Activated CD4-positive, alpha-beta T cell treated with anti-CD3 and anti-CD28 coated beads, Interleukin-2, amount 10 ng/mL, durations not matched to agents 7 days and 5 days (primary cell): ENCODE data around the gene GRK5. TPM values are rescaled to one million over a fixed set of nuclear protein-coding genes. Genes with fewer than 3 reads are reported as not detected.

Experiments
- CTCF ChIA-PET: fragments of 350-600 bp; sonication (Branson Sonifier 250); formaldehyde crosslinking; loops from one replicate; lab custom pipeline; 2021; ENCODE audit warnings: antibody characterized with exemption; lab: Charles Lee
- POLR2A ChIA-PET: fragments of 350-600 bp; sonication (Branson Sonifier 250); formaldehyde crosslinking; loops from one replicate; lab custom pipeline; 2021; ENCODE audit warnings: antibody characterized with exemption; lab: Charles Lee
- DNase-seq: peaks from one replicate; pipeline ENCODE4 v3.0.0-alpha.2; 2020
- H3K27ac Mint-ChIP-seq: one replicate; pipeline ENCODE4 v1.8.0; 2021; ENCODE audit warnings: mild to moderate bottlenecking, moderate library complexity, mixed read lengths
- H3K27me3 Mint-ChIP-seq: one replicate; pipeline ENCODE4 v1.8.0; 2021; ENCODE audit warnings: mixed read lengths
- H3K36me3 Mint-ChIP-seq: one replicate; pipeline ENCODE4 v1.8.0; 2021; ENCODE audit warnings: low read depth, mixed read lengths
- H3K4me1 Mint-ChIP-seq: one replicate; pipeline ENCODE4 v1.8.0; 2021; ENCODE audit warnings: mixed read lengths
- H3K4me3 Mint-ChIP-seq: one replicate; pipeline ENCODE4 v1.8.0; 2021; ENCODE audit warnings: mild to moderate bottlenecking, moderate library complexity, mixed read lengths
- H3K9me3 Mint-ChIP-seq: one replicate; pipeline ENCODE4 v1.8.0; 2021; ENCODE audit warnings: mixed read lengths
- total RNA-seq, 2 experiments: library from RNA; stranded (reverse); gene quantifications; one replicate each; pipeline ENCODE4 v1.2.3, GENCODE V29; 2021

Gene GRK5
- total RNA-seq, 2 experiments from 2014 or later, result 26.0 to 27.5 TPM

GRCh38 chr10:119246862-119247549 lies 39.6 kb downstream of the GRK5 start:
- H3K4me1 Mint-ChIP-seq, result peaks cover 18% of the 10 kb centered on the region
- no peak for DNase-seq
- peaks cover 4% of the 10 kb centered on the region for H3K36me3 Mint-ChIP-seq
- CTCF ChIA-PET, result interaction anchor here (0.8 to 2.4 kb wide), 4 partner anchors 9 to 72 kb away, joined by 3 to 10 read pairs (median 5); no protein-coding TSS in a partner anchor
- POLR2A ChIA-PET, result no interaction called here
- no peaks in the 10 kb centered on the region for H3K9me3 Mint-ChIP-seq
- no peak overlapping the region for H3K4me3 Mint-ChIP-seq
- no peak overlapping the region for H3K27ac Mint-ChIP-seq
- H3K27me3 Mint-ChIP-seq, result no peaks in the 10 kb centered on the region

GRCh38 chr10:119247550-119247894 lies 40.2 kb downstream of the GRK5 start:
- DNase-seq, result no peak
- peaks cover 4% of the 10 kb centered on the region for H3K36me3 Mint-ChIP-seq
- CTCF ChIA-PET, result interaction anchor here (0.8 to 2.4 kb wide), 4 partner anchors 10 to 71 kb away, joined by 3 to 10 read pairs (median 5); no protein-coding TSS in a partner anchor
- no peak overlapping the region for H3K27ac Mint-ChIP-seq
- no peaks in the 10 kb centered on the region for H3K9me3 Mint-ChIP-seq
- POLR2A ChIA-PET, result no interaction called here
- no peak overlapping the region for H3K4me3 Mint-ChIP-seq
- H3K4me1 Mint-ChIP-seq, result peaks cover 18% of the 10 kb centered on the region
- no peaks in the 10 kb centered on the region for H3K27me3 Mint-ChIP-seq

DNA sequence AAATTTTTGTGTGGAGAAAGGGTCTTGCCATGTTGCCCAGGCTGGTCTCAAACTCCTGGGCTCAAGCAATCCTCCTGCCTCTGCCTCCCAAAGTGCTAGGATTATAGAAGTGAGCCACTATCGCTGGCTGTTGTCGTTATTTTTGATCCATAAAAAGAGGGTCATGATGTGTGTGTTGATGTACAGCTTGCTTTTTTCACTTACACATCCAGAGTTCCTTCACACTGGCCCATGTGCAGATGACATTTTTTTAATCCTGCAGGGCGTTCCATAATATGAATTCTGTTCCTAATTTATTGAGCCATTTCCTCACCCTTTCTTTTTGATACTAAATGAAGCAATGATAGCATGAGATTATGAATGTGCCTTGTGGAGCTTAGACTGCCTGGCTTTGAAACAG lies 40.8 kb downstream of the GRK5 start:
- ChIA-PET POLR2A (no interaction called here), CTCF (interaction anchor here (0.6 to 2.4 kb wide), 3 partner anchors 10 to 137 kb away, joined by 3 to 10 read pairs (median 3); no protein-coding TSS in a partner anchor)
- H3K27ac Mint-ChIP-seq, result no peak overlapping the region

GRCh38 chr10:119248681-119249080 lies 41.3 kb downstream of the GRK5 start:
- H3K4me1 Mint-ChIP-seq, result peaks cover 16% of the 10 kb centered on the region
- H3K9me3 Mint-ChIP-seq, result no peaks in the 10 kb centered on the region
- DNase-seq, result no peak
- no peak overlapping the region for H3K4me3 Mint-ChIP-seq
- CTCF ChIA-PET, result interaction anchor here (1.5 to 2.4 kb wide), 2 partner anchors 10 to 57 kb away, joined by 4 to 10 read pairs; no protein-coding TSS in a partner anchor
- no peaks in the 10 kb centered on the region for H3K27me3 Mint-ChIP-seq
- POLR2A ChIA-PET, result no interaction called here
- no peak overlapping the region for H3K27ac Mint-ChIP-seq
- H3K36me3 Mint-ChIP-seq, result peaks cover 2% of the 10 kb centered on the region

More for the DNA sequence above, 40.8 kb downstream of the GRK5 start:
- H3K4me1 Mint-ChIP-seq, result peaks cover 15% of the 10 kb centered on the region
- peaks cover 2% of the 10 kb centered on the region for H3K36me3 Mint-ChIP-seq
- H3K27me3 Mint-ChIP-seq, result no peaks in the 10 kb centered on the region
- DNase-seq, result no peak
- H3K4me3 Mint-ChIP-seq, result no peak overlapping the region
- no peaks in the 10 kb centered on the region for H3K9me3 Mint-ChIP-seq

GRCh38 chr10:119250641-119251314 lies 43.4 kb downstream of the GRK5 start:
- H3K9me3 Mint-ChIP-seq, result no peaks in the 10 kb centered on the region
- peaks cover 2% of the 10 kb centered on the region for H3K36me3 Mint-ChIP-seq
- no peak overlapping the region for H3K27ac Mint-ChIP-seq
- no peak overlapping the region for H3K4me3 Mint-ChIP-seq
- ChIA-PET CTCF (interaction anchor here (1.0 to 2.0 kb wide), 6 partner anchors 10 to 51 kb away, joined by 3 to 6 read pairs (median 4); partner anchors contain the start of gene GRK5), POLR2A (interaction anchor here (0.6 kb wide), 1 partner anchor 145 kb away, joined by 3 read pairs; no protein-coding TSS in a partner anchor)
- no peaks in the 10 kb centered on the region for H3K27me3 Mint-ChIP-seq
- H3K4me1 Mint-ChIP-seq, result peaks cover 16% of the 10 kb centered on the region
- no peak for DNase-seq

DNA sequence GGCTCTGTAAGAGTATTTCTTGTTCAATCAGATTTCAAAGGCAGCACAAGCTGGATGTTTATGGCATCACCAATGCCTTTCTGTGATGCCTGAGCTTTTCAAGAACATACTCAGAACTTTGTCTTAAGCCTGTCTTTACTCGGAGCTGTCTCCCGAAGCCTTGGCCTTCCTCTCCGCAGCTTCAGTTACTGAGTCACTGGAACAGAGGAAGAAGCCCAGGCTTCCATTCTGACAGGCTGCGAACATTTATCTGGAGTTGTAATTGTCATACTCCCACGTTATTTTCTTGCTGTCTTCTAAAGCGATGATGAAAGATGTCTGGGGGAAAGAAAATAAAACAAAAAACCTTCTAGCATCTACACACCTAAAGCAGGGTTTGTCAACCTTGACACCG lies 43.9 kb downstream of the GRK5 start:
- Mint-ChIP-seq H3K27me3 (no peaks in the 10 kb centered on the region), H3K27ac (no peak overlapping the region), H3K4me1 (peaks cover 16% of the 10 kb centered on the region), H3K9me3 (no peaks in the 10 kb centered on the region), H3K36me3 (peaks cover 2% of the 10 kb centered on the region), H3K4me3 (no peak overlapping the region)
- DNase-seq, result no peak
- POLR2A ChIA-PET, result no interaction called here
- CTCF ChIA-PET, result interaction anchor here (1.1 to 2.0 kb wide), 4 partner anchors 13 to 52 kb away, joined by 3 to 6 read pairs (median 4); partner anchors contain the start of gene GRK5

- H3K4me3 Mint-ChIP-seq, result no peak overlapping the region
- peaks cover 4% of the 10 kb centered on the region for H3K36me3 Mint-ChIP-seq
- ChIA-PET POLR2A (no interaction called here), CTCF (interaction anchor here (1.5 to 2.0 kb wide), 3 partner anchors 12 to 37 kb away, joined by 3 to 6 read pairs (median 4); no protein-coding TSS in a partner anchor)
- no peak overlapping the region for H3K27ac Mint-ChIP-seq
- H3K9me3 Mint-ChIP-seq, result no peaks in the 10 kb centered on the region
- H3K27me3 Mint-ChIP-seq, result no peaks in the 10 kb centered on the region
- H3K4me1 Mint-ChIP-seq, result peaks cover 16% of the 10 kb centered on the region
- no peak for DNase-seq
Measured at GRCh38 chr10:119252051-119252465, 44.7 kb downstream of the GRK5 start.

DNA sequence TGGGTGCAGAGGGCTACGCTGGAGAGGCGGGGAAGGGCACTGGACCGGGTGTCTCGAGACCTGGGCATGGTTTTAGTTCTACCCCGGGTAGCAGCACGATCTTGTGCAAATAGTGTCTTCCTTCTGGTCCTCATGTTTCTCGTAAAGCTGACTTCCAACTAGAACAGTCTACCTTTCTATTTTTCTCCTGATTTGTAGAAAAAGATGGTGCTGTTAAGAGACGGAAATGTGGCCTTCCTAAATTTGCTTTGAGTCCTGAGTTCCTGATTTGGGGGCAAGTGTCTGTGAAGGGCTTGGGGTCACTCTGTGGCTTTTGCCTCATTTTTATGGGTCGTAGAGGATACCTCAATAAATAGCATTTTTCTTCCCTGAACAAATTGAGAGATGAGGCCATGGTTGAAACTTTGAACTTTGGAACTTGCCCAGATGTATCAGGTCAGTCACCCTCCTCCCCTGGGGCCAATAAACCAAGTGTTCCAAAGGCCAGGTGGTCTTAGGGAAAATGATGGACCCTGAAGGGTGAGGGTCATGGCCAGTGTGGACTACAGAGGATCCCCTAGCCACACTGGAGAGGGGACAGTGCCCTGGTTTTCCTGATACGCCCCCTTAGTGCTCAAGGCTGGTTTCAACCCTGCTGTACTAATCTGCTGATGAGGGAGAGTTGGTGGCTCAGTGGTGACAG lies 45.2 kb downstream of the GRK5 start:
- no peak overlapping the region for H3K27ac Mint-ChIP-seq
- H3K36me3 Mint-ChIP-seq, result peaks cover 4% of the 10 kb centered on the region
- ChIA-PET POLR2A (interaction anchor here (0.6 kb wide), 1 partner anchor 8 kb away, joined by 4 read pairs; no protein-coding TSS in a partner anchor), CTCF (interaction anchor here (0.8 to 2.0 kb wide), 6 partner anchors 12 to 37 kb away, joined by 3 to 6 read pairs (median 4); no protein-coding TSS in a partner anchor)
- no peak overlapping the region for H3K4me3 Mint-ChIP-seq
- H3K9me3 Mint-ChIP-seq, result no peaks in the 10 kb centered on the region
- H3K27me3 Mint-ChIP-seq, result no peaks in the 10 kb centered on the region
- DNase-seq, result no peak
- peaks cover 16% of the 10 kb centered on the region for H3K4me1 Mint-ChIP-seq

DNA sequence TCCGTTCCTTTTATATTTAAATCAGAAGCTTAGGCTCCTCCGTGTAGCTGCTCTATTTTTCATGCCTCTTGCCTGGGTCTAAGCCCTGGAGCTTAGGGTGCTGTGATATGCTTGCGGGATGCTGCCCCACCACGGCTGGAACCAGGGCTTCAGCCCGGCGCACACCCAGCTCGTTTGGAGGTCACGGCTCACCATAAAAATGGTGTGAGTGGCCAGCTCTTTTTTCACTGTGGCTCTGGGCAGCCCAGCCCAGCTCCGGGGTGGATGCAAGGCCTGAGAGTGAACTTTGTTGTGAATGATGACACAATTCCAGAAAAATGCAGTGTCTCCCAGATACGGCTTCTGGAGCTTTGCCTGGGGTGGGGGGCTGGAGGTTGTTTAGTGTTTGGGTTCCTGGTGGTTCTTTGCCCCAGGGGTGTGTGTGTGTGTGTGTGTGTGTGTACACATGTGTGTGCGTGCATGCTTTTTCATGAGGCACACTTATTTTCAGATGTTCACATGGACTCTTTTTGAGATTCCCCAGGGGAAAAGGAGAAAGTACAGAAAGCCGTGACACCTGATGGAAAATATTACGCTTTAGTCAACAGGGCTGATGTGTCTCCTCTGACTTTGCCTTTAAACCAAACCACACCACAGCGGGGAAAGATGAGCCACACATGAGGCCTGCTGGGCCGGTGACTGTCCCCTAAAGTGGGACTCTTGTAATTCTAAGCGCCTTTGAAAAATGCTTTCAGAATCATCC lies 46.2 kb downstream of the GRK5 start:
- Mint-ChIP-seq H3K4me3 (no peak overlapping the region), H3K27me3 (no peaks in the 10 kb centered on the region), H3K9me3 (no peaks in the 10 kb centered on the region), H3K36me3 (peaks cover 4% of the 10 kb centered on the region), H3K27ac (peak overlapping the region; percentile 28), H3K4me1 (peaks cover 18% of the 10 kb centered on the region)
- DNase-seq, result no peak
- CTCF ChIA-PET, result interaction anchor here (0.7 to 1.5 kb wide), 8 partner anchors 11 to 39 kb away, joined by 3 to 5 read pairs (median 3); no protein-coding TSS in a partner anchor
- POLR2A ChIA-PET, result interaction anchor here (0.6 kb wide), 2 partner anchors 9 to 101 kb away, joined by 3 to 4 read pairs; no protein-coding TSS in a partner anchor

- ChIA-PET POLR2A (no interaction called here), CTCF (interaction anchor here (1.0 to 1.5 kb wide), 4 partner anchors 10 to 30 kb away, joined by 3 to 5 read pairs (median 4); no protein-coding TSS in a partner anchor)
- H3K4me1 Mint-ChIP-seq, result peaks cover 18% of the 10 kb centered on the region
- no peaks in the 10 kb centered on the region for H3K9me3 Mint-ChIP-seq
- H3K27me3 Mint-ChIP-seq, result no peaks in the 10 kb centered on the region
- H3K27ac Mint-ChIP-seq, result peak overlapping the region; percentile 28
- peaks cover 4% of the 10 kb centered on the region for H3K36me3 Mint-ChIP-seq
- DNase-seq, result no peak
- no peak overlapping the region for H3K4me3 Mint-ChIP-seq
Measured at GRCh38 chr10:119254335-119254734, 47.0 kb downstream of the GRK5 start.

- H3K9me3 Mint-ChIP-seq, result no peaks in the 10 kb centered on the region
- H3K36me3 Mint-ChIP-seq, result peaks cover 2% of the 10 kb centered on the region
- H3K27ac Mint-ChIP-seq, result no peak overlapping the region
- H3K4me3 Mint-ChIP-seq, result no peak overlapping the region
- no peaks in the 10 kb centered on the region for H3K27me3 Mint-ChIP-seq
- ChIA-PET CTCF (no interaction called here), POLR2A (no interaction called here)
- peaks cover 14% of the 10 kb centered on the region for H3K4me1 Mint-ChIP-seq
- DNase-seq, result no peak
Measured at GRCh38 chr10:119256030-119256429, 48.7 kb downstream of the GRK5 start.
